ENCODE measurements around the gene BBIP1.
"Not testable (repeated sequence)": the region's sequence is repeated elsewhere in the genome, so short reads cannot be mapped to it uniquely, and the experiment has no call there.

Gene BBIP1

GRCh38 chr10:110923856-110924493 lies 5.0 kb upstream of the BBIP1 start:
- no peak for DNase-seq (ENCODE audit: low read depth)

- DNase-seq (ENCODE audit: low read depth): peak; percentile 4
Observed at GRCh38 chr10:110919971-110920881, 1.2 kb upstream of the BBIP1 start.

GRCh38 chr10:110919349-110919931 lies 460 bp upstream of the BBIP1 start, which contains the start of gene SHOC2:
Gene SHOC2, plus strand, starts transcription at chr10:110919604. Its CDS starts 44,755 bp downstream, at chr10:110964359.
- peak; percentile 98 for DNase-seq (ENCODE audit: low read depth)

GRCh38 chr10:110918269-110918642 lies 724 bp downstream of the BBIP1 start:
- DNase-seq (ENCODE audit: low read depth): peak; percentile 77

GRCh38 chr10:110916554-110917346 lies 2.2 kb downstream of the BBIP1 start:
- DNase-seq (ENCODE audit: low read depth): no peak

- DNase-seq (ENCODE audit: low read depth): not testable (repeated sequence)
Observed at GRCh38 chr10:110915600-110915999, 3.4 kb downstream of the BBIP1 start.

GRCh38 chr10:110915035-110915434 lies 3.9 kb downstream of the BBIP1 start:
- no peak for DNase-seq (ENCODE audit: low read depth)

- no peak for DNase-seq (ENCODE audit: low read depth)
Observed at GRCh38 chr10:110914431-110914830, 4.5 kb downstream of the BBIP1 start.

- no peak for DNase-seq (ENCODE audit: low read depth)
Observed at GRCh38 chr10:110912374-110912773, 6.6 kb downstream of the BBIP1 start.

- DNase-seq (ENCODE audit: low read depth): no peak
Observed at GRCh38 chr10:110910138-110910537, 8.8 kb downstream of the BBIP1 start.

GRCh38 chr10:110903280-110904278 lies 15.4 kb downstream of the BBIP1 start:
- DNase-seq (ENCODE audit: low read depth): no peak

- no peak for DNase-seq (ENCODE audit: low read depth)
Observed at GRCh38 chr10:110901954-110902819, 16.8 kb downstream of the BBIP1 start.

- DNase-seq (ENCODE audit: low read depth): no peak
Observed at GRCh38 chr10:110900983-110901382, 18.0 kb downstream of the BBIP1 start.

GRCh38 chr10:110898391-110898790 lies 20.6 kb downstream of the BBIP1 start:
- no peak for DNase-seq (ENCODE audit: low read depth)

GRCh38 chr10:110897184-110897583 lies 21.8 kb downstream of the BBIP1 start:
- DNase-seq (ENCODE audit: low read depth): no peak

GRCh38 chr10:110893559-110894179 lies 25.3 kb downstream of the BBIP1 start:
- no peak for DNase-seq (ENCODE audit: low read depth)

- DNase-seq (ENCODE audit: low read depth): no peak
Observed at GRCh38 chr10:110892602-110893288, 26.2 kb downstream of the BBIP1 start.

- DNase-seq (ENCODE audit: low read depth): no peak
Observed at GRCh38 chr10:110887560-110887959, 31.4 kb downstream of the BBIP1 start.
